ENCODE data around the gene ACTMAP.
A peak's percentile ranks its signal among the peaks of the same experiment; 100 is the strongest.

Gene ACTMAP

DNA sequence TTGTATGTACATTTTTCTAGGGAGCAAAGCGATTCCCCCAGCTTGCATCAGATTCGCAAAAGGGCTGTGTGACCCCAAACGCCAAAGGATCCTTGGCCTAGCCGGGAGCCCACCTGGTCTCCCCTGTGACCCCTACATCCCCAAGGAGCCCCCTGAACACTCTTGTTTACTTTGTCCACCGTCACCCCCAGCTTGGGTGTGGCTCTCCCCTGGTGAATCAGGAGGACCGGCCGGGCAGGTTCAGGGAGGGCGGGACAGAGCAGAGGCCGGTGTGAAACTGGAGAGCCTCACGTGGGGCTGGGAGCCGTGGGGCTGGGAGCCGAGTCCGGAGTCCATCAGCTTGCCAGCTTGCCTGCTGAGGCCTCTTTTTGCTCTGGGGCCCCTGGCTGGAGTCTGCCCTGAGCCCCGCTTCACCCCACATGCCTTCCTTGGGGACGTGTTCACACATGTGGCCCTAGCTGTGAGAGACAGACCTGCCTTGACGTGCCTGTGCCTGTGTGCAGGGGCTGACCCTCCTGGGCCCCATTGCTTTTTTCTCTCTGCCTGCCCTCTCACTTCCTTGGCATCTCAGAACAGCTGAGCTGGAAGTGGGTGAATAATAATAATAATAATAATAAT is 31.4 kb downstream of the ACTMAP start:
- peak; percentile 50 for DNase-seq (ENCODE audit: low spot score)

DNA sequence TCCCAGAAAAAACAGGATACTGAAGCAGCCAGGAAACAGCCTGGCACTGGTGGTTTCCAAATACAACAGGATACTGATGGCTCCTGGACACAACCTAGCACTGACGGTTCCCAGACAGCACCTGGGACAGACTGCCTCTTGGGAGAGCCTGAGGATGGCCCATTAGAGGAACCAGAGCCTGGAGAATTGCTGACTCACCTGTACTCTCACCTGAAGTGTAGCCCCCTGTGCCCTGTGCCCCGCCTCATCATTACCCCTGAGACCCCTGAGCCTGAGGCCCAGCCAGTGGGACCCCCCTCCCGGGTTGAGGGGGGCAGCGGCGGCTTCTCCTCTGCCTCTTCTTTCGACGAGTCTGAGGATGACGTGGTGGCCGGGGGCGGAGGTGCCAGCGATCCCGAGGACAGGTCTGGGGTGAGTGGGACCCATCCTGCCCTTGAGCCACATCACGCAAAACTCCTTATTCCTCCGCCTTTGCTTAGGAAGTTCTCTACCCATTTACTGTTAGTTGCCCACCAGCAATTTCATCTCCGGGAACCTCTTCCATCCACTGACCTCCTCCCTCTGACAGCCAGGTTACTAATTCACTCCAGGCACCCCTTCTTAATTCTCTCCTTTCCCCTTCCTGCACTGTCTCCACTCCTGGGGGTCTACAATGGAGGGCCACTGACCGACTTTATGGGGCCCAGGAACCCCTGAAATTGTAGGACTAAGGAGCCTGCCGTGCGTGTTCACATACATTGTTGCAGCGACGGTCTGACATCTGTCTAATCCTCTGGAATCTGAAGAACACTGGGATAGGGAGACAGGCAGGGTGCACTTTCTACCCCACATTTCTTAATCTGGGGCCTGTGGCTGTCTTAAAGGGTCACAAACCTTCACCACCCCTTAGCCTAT is 32.1 kb downstream of the ACTMAP start:
- DNase-seq (ENCODE audit: low spot score), result peak; percentile 14

DNA sequence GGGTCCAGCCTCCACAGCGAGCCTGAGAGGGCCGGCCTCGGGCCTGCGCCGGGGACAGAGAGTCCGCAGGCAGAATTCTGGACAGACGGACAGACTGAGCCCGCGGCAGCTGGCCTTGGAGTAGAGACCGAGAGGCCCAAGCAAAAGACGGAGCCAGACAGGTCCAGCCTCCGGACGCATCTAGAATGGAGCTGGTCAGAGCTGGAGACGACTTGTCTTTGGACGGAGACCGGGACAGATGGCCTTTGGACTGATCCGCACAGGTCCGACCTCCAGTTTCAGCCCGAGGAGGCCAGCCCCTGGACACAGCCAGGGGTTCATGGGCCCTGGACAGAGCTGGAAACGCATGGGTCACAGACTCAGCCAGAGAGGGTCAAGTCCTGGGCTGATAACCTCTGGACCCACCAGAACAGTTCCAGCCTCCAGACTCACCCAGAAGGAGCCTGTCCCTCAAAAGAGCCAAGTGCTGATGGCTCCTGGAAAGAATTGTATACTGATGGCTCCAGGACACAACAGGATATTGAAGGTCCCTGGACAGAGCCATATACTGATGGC is 32.9 kb downstream of the ACTMAP start:
- peak; percentile 15 for DNase-seq (ENCODE audit: low spot score)

DNA sequence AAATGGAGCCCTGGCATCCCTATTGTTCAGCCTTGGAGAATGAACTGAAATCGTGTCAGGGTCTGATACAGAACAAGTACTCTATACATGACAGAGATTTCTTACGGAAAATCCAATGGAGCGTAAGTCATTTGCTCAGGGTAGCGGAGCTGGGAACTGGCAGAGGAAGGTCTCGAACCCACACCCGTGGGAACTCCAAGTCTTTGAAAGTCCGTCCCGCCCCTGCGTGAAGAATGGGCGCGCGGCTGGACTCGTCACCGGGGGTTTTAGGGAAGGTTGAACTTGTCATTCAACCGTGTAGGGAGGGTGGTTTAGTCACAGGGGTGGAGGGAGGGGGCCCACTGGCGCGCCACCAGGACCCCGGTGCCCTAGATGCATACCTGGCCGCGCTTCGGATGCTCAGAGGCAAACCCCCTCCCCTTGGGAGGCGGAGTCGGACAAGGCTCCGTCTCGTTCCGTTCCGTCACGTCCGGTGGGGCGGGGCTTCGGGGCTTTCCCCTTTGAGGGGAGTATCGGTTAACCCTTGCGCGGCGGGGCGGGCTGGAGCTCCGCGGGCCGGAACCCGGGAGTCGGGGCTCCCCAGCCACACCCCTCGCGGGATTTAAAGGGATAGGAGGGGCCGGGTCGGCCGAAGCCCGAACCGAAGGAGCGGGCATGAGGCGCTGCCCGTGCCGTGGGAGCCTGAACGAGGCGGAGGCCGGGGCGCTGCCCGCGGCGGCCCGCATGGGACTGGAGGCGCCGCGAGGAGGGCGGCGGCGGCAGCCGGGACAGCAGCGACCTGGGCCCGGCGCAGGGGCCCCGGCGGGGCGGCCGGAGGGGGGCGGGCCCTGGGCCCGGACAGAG is 33.6 kb downstream of the ACTMAP start, which contains the start of the genes COQ8B and ITPKC:
Gene COQ8B, minus strand, starts transcription at position 405 of the 843 bp plus-strand sequence. CDS start 2,254 bp downstream, outside the sequence.
Gene ITPKC, plus strand, starts transcription at position 631 of the 843 bp plus-strand sequence. Its CDS starts 24 bp downstream, at position 655.
- DNase-seq (ENCODE audit: low spot score), result peak; percentile 96

GRCh38 chr19:40716031-40716481 is 34.2 kb downstream of the ACTMAP start:
- DNase-seq (ENCODE audit: low spot score), result peak; percentile 61

- DNase-seq (ENCODE audit: low spot score), result peak; percentile 90
These were observed 35.6 kb downstream of the ACTMAP start for GRCh38 chr19:40714441-40715299.

- DNase-seq (ENCODE audit: low spot score), result no peak
These were observed 36.3 kb downstream of the ACTMAP start for GRCh38 chr19:40713939-40714338.

DNA sequence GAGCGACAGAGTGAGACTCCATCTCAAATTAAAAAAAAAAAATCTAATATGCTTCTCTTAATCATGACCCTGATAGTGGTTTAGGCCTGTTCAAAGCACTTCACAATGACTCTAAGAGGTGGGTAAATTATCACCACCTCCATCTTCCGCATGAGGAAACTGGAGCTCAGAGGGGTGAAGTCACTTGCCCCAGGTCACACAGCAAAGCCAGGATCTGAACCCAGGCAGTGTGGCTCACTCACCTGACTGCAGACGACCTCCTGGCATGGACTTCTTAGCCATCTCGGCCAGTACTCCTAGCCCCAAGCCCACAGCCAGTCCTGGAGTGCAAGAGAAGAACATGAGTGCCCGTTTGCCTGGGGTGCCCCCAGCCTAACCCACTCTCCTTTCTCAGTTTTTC is 40.5 kb downstream of the ACTMAP start:
- DNase-seq (ENCODE audit: low spot score), result no peak

- DNase-seq (ENCODE audit: low spot score), result no peak
These were observed 42.7 kb downstream of the ACTMAP start for GRCh38 chr19:40707615-40708014.

- DNase-seq (ENCODE audit: low spot score), result no peak
These were observed 44.2 kb downstream of the ACTMAP start for GRCh38 chr19:40705950-40706619.

DNA sequence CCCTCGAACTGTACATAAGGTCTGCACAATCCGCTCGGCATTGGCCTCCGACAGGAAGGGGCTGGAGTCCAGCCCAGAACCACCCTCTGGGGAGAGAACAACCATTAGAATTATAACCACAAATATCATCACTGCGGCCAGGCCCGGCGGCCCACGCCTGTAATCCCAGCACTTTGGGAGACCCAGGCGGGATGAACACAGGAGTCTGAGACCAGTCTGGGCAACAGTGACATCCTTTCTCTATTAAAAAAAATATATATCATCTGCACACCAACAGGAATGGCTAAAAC is 45.0 kb downstream of the ACTMAP start:
- no peak for DNase-seq (ENCODE audit: low spot score)

DNA sequence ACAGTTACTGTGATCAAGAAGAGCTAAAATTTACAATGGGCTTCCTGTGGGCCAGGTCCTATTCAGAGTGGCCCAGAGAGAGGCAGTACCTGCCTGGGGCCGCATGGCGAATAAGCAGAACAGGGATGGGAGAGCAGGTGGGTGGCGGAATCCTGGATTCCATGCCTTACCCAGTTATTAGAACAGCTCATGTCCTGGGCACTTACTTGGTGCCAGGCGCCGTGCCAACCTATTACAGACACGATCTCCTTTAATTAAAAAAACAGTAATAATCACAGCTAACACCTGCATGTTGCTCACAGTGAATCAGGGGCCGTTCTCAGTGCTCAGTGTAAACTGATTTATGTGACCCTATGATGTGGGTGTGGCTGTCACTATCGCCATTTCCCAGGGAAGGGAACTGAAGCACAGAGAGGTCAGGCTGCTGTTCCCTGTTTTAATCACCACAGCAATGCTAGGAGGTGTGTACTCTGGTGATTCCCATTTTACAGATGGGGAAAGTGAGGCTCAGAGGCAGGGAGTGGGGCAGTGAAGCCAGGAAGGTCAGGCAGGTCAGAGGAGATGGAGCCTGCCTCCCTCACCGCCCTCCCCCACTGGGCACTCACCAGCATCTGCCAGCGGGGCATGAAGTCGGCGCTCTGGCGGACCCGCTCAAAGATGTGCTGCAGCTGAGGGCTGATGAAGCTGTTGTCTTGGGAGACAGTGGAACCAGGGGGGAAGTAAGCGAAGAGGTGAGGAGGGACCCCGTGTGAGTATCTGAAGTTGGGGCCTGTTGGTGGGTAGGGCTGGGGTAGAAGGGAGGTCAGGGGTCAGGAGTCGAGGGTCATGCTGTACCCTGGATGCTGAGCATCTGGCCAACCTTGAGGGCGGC is 45.6 kb downstream of the ACTMAP start:
- DNase-seq (ENCODE audit: low spot score), result no peak

- DNase-seq (ENCODE audit: low spot score), result no peak
These were observed 47.1 kb downstream of the ACTMAP start for GRCh38 chr19:40703029-40703755.

DNA sequence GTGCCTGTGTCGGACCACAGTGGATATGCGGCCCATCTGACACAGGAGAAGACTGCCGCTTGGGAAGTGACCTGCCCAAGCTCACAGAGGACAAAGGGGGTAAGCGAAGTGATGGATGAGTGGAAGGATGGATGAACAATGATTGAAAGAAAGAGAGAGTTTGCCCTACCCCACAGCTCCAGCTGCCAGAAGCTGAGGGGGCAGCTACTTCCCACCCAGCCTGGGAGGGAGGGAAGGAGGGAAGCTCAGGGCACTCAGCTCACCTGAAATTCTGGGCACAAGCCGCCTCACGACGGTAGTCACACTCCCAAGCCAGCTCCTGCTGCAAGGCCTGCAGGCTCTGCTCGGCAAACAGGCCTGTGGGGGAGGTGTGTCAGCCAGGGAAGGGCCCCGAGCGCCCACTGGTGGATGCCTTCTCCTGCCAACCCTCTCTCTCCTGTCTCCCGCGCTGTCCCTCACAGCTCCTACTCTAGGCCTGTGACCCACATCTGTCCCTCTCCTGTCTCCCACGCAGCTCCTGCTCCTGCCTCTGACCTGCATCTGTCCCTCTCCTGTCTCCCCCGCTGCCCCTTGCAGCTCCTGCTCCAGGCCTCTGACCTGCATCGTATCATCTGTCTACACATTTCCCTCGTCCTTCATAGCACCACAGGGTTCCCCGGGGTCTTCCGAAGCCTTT is 47.8 kb downstream of the ACTMAP start:
- peak; percentile 58 for DNase-seq (ENCODE audit: low spot score)

DNA sequence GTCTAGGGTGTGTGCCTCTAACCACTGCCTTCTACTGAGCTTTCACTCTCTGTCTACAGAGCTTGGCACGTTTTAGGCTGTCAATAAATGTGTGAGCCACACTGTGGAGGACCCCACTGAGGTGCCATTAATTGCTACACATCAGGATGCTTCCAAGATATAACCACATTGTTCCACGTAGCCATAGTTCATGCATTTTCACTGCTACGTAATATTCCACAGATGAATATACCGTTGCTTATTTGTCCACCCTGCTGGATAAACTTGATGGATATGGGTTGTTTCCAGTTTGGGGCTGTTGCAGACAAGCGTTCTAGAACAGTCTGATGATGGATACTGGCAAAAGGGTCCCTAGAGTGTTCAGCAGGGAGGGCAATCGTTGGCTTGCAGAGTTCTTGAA is 48.5 kb downstream of the ACTMAP start:
- DNase-seq (ENCODE audit: low spot score), result no peak

DNA sequence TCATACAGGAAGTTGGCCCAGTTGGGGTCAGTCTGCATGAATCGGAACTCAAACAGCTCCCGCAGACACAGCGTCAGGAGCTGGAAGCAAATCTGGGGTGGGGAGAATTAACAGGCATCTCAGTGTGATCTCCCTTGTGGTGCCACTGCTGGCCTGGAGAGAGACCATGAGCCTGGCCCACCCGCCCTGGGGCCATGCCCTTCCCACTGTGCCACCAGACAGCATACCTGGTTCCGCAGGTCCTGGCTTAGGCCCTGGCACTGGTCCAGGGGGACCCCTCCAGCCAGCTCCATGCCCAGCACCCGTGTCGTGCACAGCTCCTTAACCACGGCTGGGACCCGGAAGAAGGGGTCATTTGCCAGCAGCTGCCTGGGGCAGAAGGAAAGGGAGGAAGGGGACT is 50.2 kb downstream of the ACTMAP start:
- no peak for DNase-seq (ENCODE audit: low spot score)

DNA sequence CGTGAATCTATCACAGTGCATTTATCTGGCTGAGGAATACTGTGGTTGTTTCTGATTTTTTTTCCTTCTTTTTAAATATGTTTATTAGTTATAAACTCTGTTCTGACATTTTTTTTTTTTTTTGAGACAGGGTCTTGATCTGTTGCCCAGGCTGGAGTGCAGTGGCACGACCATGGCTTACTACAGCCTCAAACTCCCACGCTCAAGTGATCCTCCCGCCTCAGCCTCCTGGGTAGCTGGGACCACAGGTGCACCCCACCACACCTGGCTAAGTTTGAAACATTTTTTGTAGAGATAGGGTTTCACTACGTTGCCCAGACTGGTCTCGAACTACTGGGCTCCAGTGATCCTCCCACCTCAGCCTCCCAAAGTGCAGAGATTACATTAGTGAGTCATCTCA is 53.3 kb downstream of the ACTMAP start:
- no peak for DNase-seq (ENCODE audit: low spot score)

DNA sequence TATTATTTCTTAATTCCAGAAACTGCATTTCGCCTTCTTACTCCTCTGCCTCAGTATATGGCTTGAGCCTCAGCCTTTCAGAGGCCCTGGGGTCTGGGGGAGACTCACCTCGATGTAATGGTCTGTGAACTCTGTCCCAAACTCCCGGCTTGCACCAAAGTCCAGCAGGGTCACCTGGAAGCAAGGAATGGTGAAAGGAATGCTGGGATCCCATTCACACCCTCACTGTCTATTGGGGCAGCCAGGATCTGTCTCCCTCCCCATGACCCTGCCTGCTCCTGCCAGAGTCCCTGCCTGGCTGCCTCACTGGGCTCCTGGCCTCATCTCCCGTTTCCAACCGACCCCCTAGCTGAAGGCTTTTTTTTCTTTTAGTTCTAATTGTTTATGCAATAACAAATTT is 54.4 kb downstream of the ACTMAP start:
- DNase-seq (ENCODE audit: low spot score), result no peak

Data from hematopoietic multipotent progenitor cell treated with erythropoietin and hydrocortisone succinate and interleukin-3 and kit ligand, for 15 days (in vitro differentiated cells).